K562 (cell line): ENCODE results near the gene CCDC138. TPM values are rescaled to one million over a fixed set of nuclear protein-coding genes. Genes with fewer than 3 reads are reported as not detected.

Experiments
- ARHGAP35 ChIP-seq: fragments of 450-650 bp; IDR thresholded peaks from 2 replicates; pipeline ENCODE4 v1.6.1; 2018; ENCODE audit not compliant: partially characterized antibody
- CEBPG ChIP-seq, 3 experiments: fragments of 200-800 bp in 1 of 3; sonication (Bioruptor generic) in 1 of 3; sonication (generic) in 1 of 3; formaldehyde crosslinking in 1 of 3; IDR thresholded peaks in 2 of 3; conservative IDR thresholded peaks in 1 of 3; 2 replicates each; pipeline versions ENCODE4 v1.6.1 to v1.8.0; 2016 to 2022; ENCODE audit warnings: missing compliant biosample characterization in 2 of 3, missing genetic modification characterization in 2 of 3, mild to moderate bottlenecking in 1 of 3, missing genetic modification reagents in 1 of 3
- ILK ChIP-seq: fragments of 450-650 bp; IDR thresholded peaks from 2 replicates; pipeline ENCODE4 v1.6.1; 2016; ENCODE audit warnings: missing genetic modification characterization, low read depth, mild to moderate bottlenecking, missing compliant biosample characterization, moderate library complexity, borderline replicate concordance
- NONO ChIP-seq, 2 experiments: fragments of 200-400 bp in 1 of 2; fragments of 450-650 bp in 1 of 2; formaldehyde crosslinking in 1 of 2; IDR thresholded peaks; 2 replicates each; pipeline ENCODE4 v1.6.1; 2017; ENCODE audit warnings: low read depth in 2 of 2, mild to moderate bottlenecking in 2 of 2, moderate library complexity in 2 of 2, low read length in 1 of 2
- PHF8 ChIP-seq: fragments of 200-600 bp; sonication (generic); IDR thresholded peaks from 2 replicates; pipeline ENCODE4 v1.6.1; 2012; ENCODE audit warnings: mixed run types, mild to moderate bottlenecking, inconsistent platforms, low read length, moderate library complexity, borderline replicate concordance
- PPARD ChIP-seq: fragments of 250-450 bp; sonication (Bioruptor Pico); IDR thresholded peaks from 2 replicates; pipeline ENCODE4 v1.8.0; 2022; ENCODE audit warnings: inconsistent platforms, mild to moderate bottlenecking, moderate library complexity
- PRPF4 ChIP-seq: fragments of 200-400 bp; formaldehyde crosslinking; IDR thresholded peaks from one replicate; pipeline ENCODE4 v1.6.1; 2017; ENCODE audit warnings: low read length, low read depth, mild to moderate bottlenecking; ENCODE audit not compliant: insufficient read depth, poor library complexity, severe bottlenecking
- ZC3H4 ChIP-seq: sonication (generic); formaldehyde crosslinking; IDR thresholded peaks from 2 replicates; pipeline ENCODE4 v1.9.0; 2021; ENCODE audit warnings: missing genetic modification reagents, borderline replicate concordance
- ZNF239 ChIP-seq: fragments of 250-450 bp; sonication (Bioruptor Pico); IDR thresholded peaks from 2 replicates; pipeline ENCODE4 v1.4.0; 2020; ENCODE audit warnings: mild to moderate bottlenecking
- polyA plus RNA-seq, 8 experiments: library from polyadenylated mRNA; depleted of rRNA in 4 of 8; stranded (reverse) in 5 of 8; unstranded in 3 of 8; fragments of >200 nt; fragmentation: Nextera tagmentation in 2 of 8; fragmentation: Illumina TruSeq in 1 of 8; extraction: Ambion mirVana in 2 of 8; extraction: Trizol in 1 of 8; gene quantifications; 2 replicates each; pipeline versions ENCODE4 v1.2.1 to v1.2.3, GENCODE V29; 2011 to 2014; ENCODE audit warnings: inconsistent platforms in 1 of 8, missing spikeins in 1 of 8
- total RNA-seq, 7 experiments: library from RNA; depleted of rRNA in 6 of 7; stranded (reverse); fragments of >200 nt in 6 of 7; fragmentation: Illumina TruSeq in 2 of 7; extraction: Trizol in 2 of 7; gene quantifications; 2 replicates each; pipeline versions ENCODE4 v1.2.1 to v1.2.3, GENCODE V29; 2011 to 2021; ENCODE audit warnings: low replicate concordance in 1 of 7
- TF ChIP-seq, protein P1 (sequence below): fragments of 450-650 bp; IDR thresholded peaks from 2 replicates; pipeline ENCODE4 v1.6.1; 2016; ENCODE audit warnings: antibody characterized with exemption
- TF ChIP-seq, protein P2 (sequence below), 2 experiments: fragments of 450-650 bp; conservative IDR thresholded peaks; 2 replicates each; pipeline ENCODE4 v1.6.1; 2017; ENCODE audit warnings: mild to moderate bottlenecking in 2 of 2, moderate library complexity in 2 of 2
- TF ChIP-seq, protein P3 (sequence below): fragments of 450-650 bp; formaldehyde crosslinking; IDR thresholded peaks from 2 replicates; pipeline ENCODE4 v1.4.0; 2020; ENCODE audit warnings: mild to moderate bottlenecking, mixed read lengths
- TF ChIP-seq, protein P4 (sequence below): fragments of 450-650 bp; IDR thresholded peaks from 2 replicates; pipeline ENCODE4 v1.6.1; 2016; ENCODE audit warnings: missing biosample characterization, missing genetic modification characterization
- TF ChIP-seq, protein P5 (sequence below): fragments of 450-650 bp; formaldehyde crosslinking; IDR thresholded peaks from 2 replicates; pipeline ENCODE4 v1.4.0; 2022; ENCODE audit warnings: missing genetic modification characterization
- TF ChIP-seq, protein P6 (sequence below): fragments of 200-400 bp; formaldehyde crosslinking; IDR thresholded peaks from 2 replicates; pipeline ENCODE4 v1.6.1; 2017; ENCODE audit warnings: mild to moderate bottlenecking, low read depth, low read length, moderate library complexity

The CCDC138 gene
- total and polyA plus RNA-seq, 9 of the 15 experiments (the other 6 are each of a cell fraction or from before 2014, with no cell fraction given): 17.5 to 44.6 (median 26.7) TPM

GRCh38 chr2:108786354-108787215 is at the start of gene CCDC138 (continued):
- TF ChIP-seq, protein P1, sequence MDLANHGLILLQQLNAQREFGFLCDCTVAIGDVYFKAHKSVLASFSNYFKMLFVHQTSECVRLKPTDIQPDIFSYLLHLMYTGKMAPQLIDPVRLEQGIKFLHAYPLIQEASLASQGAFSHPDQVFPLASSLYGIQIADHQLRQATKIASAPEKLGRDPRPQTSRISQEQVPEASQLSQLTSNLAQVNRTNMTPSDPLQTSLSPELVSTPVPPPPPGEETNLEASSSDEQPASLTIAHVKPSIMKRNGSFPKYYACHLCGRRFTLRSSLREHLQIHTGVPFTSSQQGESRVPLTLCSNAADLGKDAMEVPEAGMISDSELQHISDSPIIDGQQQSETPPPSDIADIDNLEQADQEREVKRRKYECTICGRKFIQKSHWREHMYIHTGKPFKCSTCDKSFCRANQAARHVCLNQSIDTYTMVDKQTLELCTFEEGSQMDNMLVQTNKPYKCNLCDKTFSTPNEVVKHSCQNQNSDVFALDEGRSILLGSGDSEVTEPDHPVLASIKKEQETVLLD: peak; percentile 96
- TF ChIP-seq ARHGAP35: no peak
- no peak for TF ChIP-seq ILK (tag)
- TF ChIP-seq NONO (IDR thresholded peaks at IDR 0.05; ENCODE audit: low read depth in 2 of 2, low read length in 1 of 2): peak in 1 of 2 experiments; percentile 88; a peak in 2 of 4 replicates
- TF ChIP-seq, protein P2, sequence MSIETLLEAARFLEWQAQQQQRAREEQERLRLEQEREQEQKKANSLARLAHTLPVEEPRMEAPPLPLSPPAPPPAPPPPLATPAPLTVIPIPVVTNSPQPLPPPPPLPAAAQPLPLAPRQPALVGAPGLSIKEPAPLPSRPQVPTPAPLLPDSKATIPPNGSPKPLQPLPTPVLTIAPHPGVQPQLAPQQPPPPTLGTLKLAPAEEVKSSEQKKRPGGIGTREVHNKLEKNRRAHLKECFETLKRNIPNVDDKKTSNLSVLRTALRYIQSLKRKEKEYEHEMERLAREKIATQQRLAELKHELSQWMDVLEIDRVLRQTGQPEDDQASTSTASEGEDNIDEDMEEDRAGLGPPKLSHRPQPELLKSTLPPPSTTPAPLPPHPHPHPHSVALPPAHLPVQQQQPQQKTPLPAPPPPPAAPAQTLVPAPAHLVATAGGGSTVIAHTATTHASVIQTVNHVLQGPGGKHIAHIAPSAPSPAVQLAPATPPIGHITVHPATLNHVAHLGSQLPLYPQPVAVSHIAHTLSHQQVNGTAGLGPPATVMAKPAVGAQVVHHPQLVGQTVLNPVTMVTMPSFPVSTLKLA (conservative IDR thresholded peaks at IDR 0.05): peak; percentile 73 to 86
- TF ChIP-seq PPARD (CRISPR knock-in tag): no peak
- no peak for TF ChIP-seq PRPF4
- TF ChIP-seq, protein P3, sequence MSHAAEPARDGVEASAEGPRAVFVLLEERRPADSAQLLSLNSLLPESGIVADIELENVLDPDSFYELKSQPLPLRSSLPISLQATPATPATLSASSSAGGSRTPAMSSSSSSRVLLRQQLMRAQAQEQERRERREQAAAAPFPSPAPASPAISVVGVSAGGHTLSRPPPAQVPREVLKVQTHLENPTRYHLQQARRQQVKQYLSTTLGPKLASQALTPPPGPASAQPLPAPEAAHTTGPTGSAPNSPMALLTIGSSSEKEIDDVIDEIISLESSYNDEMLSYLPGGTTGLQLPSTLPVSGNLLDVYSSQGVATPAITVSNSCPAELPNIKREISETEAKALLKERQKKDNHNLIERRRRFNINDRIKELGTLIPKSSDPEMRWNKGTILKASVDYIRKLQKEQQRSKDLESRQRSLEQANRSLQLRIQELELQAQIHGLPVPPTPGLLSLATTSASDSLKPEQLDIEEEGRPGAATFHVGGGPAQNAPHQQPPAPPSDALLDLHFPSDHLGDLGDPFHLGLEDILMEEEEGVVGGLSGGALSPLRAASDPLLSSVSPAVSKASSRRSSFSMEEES (CRISPR knock-in tag): no peak
- TF ChIP-seq ZC3H4 (CRISPR knock-in tag): no peak
- TF ChIP-seq, protein P4, sequence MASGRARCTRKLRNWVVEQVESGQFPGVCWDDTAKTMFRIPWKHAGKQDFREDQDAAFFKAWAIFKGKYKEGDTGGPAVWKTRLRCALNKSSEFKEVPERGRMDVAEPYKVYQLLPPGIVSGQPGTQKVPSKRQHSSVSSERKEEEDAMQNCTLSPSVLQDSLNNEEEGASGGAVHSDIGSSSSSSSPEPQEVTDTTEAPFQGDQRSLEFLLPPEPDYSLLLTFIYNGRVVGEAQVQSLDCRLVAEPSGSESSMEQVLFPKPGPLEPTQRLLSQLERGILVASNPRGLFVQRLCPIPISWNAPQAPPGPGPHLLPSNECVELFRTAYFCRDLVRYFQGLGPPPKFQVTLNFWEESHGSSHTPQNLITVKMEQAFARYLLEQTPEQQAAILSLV: no peak
- TF ChIP-seq, protein P5, sequence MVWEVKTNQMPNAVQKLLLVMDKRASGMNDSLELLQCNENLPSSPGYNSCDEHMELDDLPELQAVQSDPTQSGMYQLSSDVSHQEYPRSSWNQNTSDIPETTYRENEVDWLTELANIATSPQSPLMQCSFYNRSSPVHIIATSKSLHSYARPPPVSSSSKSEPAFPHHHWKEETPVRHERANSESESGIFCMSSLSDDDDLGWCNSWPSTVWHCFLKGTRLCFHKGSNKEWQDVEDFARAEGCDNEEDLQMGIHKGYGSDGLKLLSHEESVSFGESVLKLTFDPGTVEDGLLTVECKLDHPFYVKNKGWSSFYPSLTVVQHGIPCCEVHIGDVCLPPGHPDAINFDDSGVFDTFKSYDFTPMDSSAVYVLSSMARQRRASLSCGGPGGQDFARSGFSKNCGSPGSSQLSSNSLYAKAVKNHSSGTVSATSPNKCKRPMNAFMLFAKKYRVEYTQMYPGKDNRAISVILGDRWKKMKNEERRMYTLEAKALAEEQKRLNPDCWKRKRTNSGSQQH: no peak
- TF ChIP-seq ZNF239 (CRISPR knock-in tag): no peak
- TF ChIP-seq PHF8: peak; percentile 92; the same call in 1 of the 2 replicates
- TF ChIP-seq, protein P6, sequence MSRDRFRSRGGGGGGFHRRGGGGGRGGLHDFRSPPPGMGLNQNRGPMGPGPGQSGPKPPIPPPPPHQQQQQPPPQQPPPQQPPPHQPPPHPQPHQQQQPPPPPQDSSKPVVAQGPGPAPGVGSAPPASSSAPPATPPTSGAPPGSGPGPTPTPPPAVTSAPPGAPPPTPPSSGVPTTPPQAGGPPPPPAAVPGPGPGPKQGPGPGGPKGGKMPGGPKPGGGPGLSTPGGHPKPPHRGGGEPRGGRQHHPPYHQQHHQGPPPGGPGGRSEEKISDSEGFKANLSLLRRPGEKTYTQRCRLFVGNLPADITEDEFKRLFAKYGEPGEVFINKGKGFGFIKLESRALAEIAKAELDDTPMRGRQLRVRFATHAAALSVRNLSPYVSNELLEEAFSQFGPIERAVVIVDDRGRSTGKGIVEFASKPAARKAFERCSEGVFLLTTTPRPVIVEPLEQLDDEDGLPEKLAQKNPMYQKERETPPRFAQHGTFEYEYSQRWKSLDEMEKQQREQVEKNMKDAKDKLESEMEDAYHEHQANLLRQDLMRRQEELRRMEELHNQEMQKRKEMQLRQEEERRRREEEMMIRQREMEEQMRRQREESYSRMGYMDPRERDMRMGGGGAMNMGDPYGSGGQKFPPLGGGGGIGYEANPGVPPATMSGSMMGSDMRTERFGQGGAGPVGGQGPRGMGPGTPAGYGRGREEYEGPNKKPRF: no peak
- TF ChIP-seq CEBPG (CRISPR knock-in tag; IDR thresholded peaks at IDR 0.05): no peak
- TF ChIP-seq CEBPG (tag; conservative IDR thresholded peaks at IDR 0.05 in 1 of 2, IDR thresholded peaks at IDR 0.05 in 1 of 2): no peak
